Measurements from ENCODE around the gene USP17L25. TPM values are rescaled to one million over a fixed set of nuclear protein-coding genes. Genes with fewer than 3 reads are reported as not detected.
A peak's percentile ranks its signal among the peaks of the same experiment; 100 is the strongest.
"Not testable (repeated sequence)": the region's sequence is repeated elsewhere in the genome, so short reads cannot be mapped to it uniquely, and the experiment has no call there.

The USP17L25 gene
- total RNA-seq, 5 donors from 2014 or later (not counting 1 experiment from before 2014, with no cell fraction given): not detected

DNA sequence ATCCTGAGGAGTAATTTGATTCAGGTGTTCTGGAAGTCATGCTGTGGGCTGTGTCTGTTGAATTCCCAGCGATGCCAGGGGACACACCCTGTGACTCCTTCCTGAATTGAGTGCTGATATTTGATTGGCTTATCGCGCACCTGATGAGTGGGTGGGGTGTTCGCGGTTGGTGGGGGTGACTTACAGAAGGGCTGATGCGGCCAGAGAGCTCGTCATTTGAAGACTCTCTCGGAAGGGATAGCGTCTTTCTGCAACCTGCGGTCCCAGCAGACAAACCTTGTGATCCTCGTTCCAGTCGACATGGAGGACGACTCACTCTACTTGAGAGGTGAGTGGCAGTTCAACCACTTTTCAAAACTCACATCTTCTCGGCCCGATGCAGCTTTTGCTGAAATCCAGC lies 18.9 kb downstream of the USP17L25 start, which contains the start of gene USP17L28:
USP17L28 (plus strand) TSS at position 301 of the 400 bp plus-strand sequence; CDS start at position 301, 0 bp downstream.
- ATAC-seq (replicated peaks in 1 of 4); H3K36me3 Mint-ChIP-seq; CTCF ChIA-PET; H3K4me3 Mint-ChIP-seq; H3K36me3 ChIP-seq (ENCODE audit: control insufficient read depth in 2 of 2, extremely low read depth in 1 of 2, insufficient read depth in 1 of 2, low read length in 1 of 2); H3K27me3 Mint-ChIP-seq; H3K9me3 ChIP-seq; H3K9me3 Mint-ChIP-seq; POLR2A ChIA-PET; H3K4me1 Mint-ChIP-seq; H3K4me1 ChIP-seq (ENCODE audit: control insufficient read depth in 1 of 2, extremely low read depth in 1 of 2, insufficient read depth in 2 of 2, low read length in 2 of 2); H3K4me3 ChIP-seq (ENCODE audit: control insufficient read depth in 1 of 2, extremely low read depth in 1 of 2, low read length in 1 of 2); H3K27me3 ChIP-seq (replicated peaks in 1 of 2; ENCODE audit: control insufficient read depth in 2 of 2, extremely low read depth in 1 of 2, insufficient read depth in 2 of 2, low read length in 1 of 2); DNase-seq; H3K27ac Mint-ChIP-seq; H3K27ac ChIP-seq (ENCODE audit: low read length): not testable (repeated sequence)
- no CpG with 5 or more reads among the region's 15 CpGs for WGBS (ENCODE audit: insufficient coverage)

DNA sequence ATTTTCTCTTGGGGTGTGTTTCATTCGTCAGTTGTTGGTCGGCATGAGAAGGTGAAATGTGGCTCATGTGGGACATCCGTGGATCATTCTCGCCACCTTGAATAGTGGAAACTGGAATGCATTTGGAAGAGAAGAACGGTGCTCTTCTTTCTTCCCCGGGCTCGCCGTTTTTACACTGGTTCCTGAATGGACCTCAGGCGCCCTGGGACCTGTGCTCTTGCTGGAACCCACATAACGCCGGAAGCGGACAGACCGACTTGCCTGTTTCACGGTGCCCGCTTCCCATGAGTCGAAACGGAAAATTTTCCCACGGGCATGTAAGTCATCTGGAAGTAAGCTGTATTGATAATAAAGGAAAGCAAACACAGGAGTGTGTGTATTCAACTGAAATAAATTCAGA lies 21.2 kb downstream of the USP17L25 start:
- CTCF ChIA-PET: not testable (repeated sequence)

DNA sequence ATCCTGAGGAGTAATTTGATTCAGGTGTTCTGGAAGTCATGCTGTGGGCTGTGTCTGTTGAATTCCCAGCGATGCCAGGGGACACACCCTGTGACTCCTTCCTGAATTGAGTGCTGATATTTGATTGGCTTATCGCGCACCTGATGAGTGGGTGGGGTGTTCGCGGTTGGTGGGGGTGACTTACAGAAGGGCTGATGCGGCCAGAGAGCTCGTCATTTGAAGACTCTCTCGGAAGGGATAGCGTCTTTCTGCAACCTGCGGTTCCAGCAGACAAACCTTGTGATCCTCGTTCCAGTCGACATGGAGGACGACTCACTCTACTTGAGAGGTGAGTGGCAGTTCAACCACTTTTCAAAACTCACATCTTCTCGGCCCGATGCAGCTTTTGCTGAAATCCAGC lies 23.6 kb downstream of the USP17L25 start, which contains the start of gene USP17L29:
USP17L29 (plus strand) TSS at position 301 of the 400 bp plus-strand sequence; CDS start at position 301, 0 bp downstream.
- no CpG with 5 or more reads among the region's 15 CpGs for WGBS (ENCODE audit: insufficient coverage)

More for the DNA sequence above, 21.2 kb downstream of the USP17L25 start:
- H3K4me3 Mint-ChIP-seq; H3K4me1 ChIP-seq (ENCODE audit: control insufficient read depth in 1 of 2, extremely low read depth in 1 of 2, insufficient read depth in 2 of 2, low read length in 2 of 2); H3K27me3 Mint-ChIP-seq; H3K36me3 Mint-ChIP-seq; H3K4me1 Mint-ChIP-seq; POLR2A ChIA-PET; H3K36me3 ChIP-seq (ENCODE audit: control insufficient read depth in 2 of 2, extremely low read depth in 1 of 2, insufficient read depth in 1 of 2, low read length in 1 of 2); H3K27ac ChIP-seq (ENCODE audit: low read length); H3K9me3 Mint-ChIP-seq; ATAC-seq (replicated peaks in 1 of 4); H3K27ac Mint-ChIP-seq; H3K27me3 ChIP-seq (replicated peaks in 1 of 2; ENCODE audit: control insufficient read depth in 2 of 2, extremely low read depth in 1 of 2, insufficient read depth in 2 of 2, low read length in 1 of 2); H3K4me3 ChIP-seq (ENCODE audit: control insufficient read depth in 1 of 2, extremely low read depth in 1 of 2, low read length in 1 of 2); H3K9me3 ChIP-seq: not testable (repeated sequence)
- WGBS (ENCODE audit: insufficient coverage): 96% methylated on average over 8 of the region's 18 CpGs
- DNase-seq: peak in 4 of 35 experiments; percentile 0 to 14 (median 6)

DNA sequence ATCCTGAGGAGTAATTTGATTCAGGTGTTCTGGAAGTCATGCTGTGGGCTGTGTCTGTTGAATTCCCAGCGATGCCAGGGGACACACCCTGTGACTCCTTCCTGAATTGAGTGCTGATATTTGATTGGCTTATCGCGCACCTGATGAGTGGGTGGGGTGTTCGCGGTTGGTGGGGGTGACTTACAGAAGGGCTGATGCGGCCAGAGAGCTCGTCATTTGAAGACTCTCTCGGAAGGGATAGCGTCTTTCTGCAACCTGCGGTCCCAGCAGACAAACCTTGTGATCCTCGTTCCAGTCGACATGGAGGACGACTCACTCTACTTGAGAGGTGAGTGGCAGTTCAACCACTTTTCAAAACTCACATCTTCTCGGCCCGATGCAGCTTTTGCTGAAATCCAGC lies 33.1 kb downstream of the USP17L25 start, which contains the start of gene USP17L30:
USP17L30 (plus strand) TSS at position 301 of the 400 bp plus-strand sequence; CDS start at position 301, 0 bp downstream.
- H3K27me3 Mint-ChIP-seq; H3K27ac Mint-ChIP-seq; H3K27ac ChIP-seq (ENCODE audit: low read length); H3K36me3 ChIP-seq (ENCODE audit: control insufficient read depth in 2 of 2, extremely low read depth in 1 of 2, insufficient read depth in 1 of 2, low read length in 1 of 2); H3K4me1 Mint-ChIP-seq; H3K4me1 ChIP-seq (ENCODE audit: control insufficient read depth in 1 of 2, extremely low read depth in 1 of 2, insufficient read depth in 2 of 2, low read length in 2 of 2); H3K4me3 Mint-ChIP-seq; H3K4me3 ChIP-seq (ENCODE audit: control insufficient read depth in 1 of 2, extremely low read depth in 1 of 2, low read length in 1 of 2); ATAC-seq (replicated peaks in 1 of 4); H3K36me3 Mint-ChIP-seq; H3K27me3 ChIP-seq (replicated peaks in 1 of 2; ENCODE audit: control insufficient read depth in 2 of 2, extremely low read depth in 1 of 2, insufficient read depth in 2 of 2, low read length in 1 of 2); CTCF ChIA-PET; POLR2A ChIA-PET; DNase-seq; H3K9me3 ChIP-seq; H3K9me3 Mint-ChIP-seq: not testable (repeated sequence)
- WGBS (ENCODE audit: insufficient coverage): no CpG with 5 or more reads among the region's 15 CpGs

More for the DNA sequence above, 23.6 kb downstream of the USP17L25 start, which contains the start of gene USP17L29:
- H3K4me1 ChIP-seq (ENCODE audit: control insufficient read depth in 1 of 2, extremely low read depth in 1 of 2, insufficient read depth in 2 of 2, low read length in 2 of 2); H3K27me3 Mint-ChIP-seq; DNase-seq; H3K27ac ChIP-seq (ENCODE audit: low read length); H3K36me3 ChIP-seq (ENCODE audit: control insufficient read depth in 2 of 2, extremely low read depth in 1 of 2, insufficient read depth in 1 of 2, low read length in 1 of 2); H3K9me3 ChIP-seq; H3K4me1 Mint-ChIP-seq; POLR2A ChIA-PET; H3K27me3 ChIP-seq (replicated peaks in 1 of 2; ENCODE audit: control insufficient read depth in 2 of 2, extremely low read depth in 1 of 2, insufficient read depth in 2 of 2, low read length in 1 of 2); H3K4me3 ChIP-seq (ENCODE audit: control insufficient read depth in 1 of 2, extremely low read depth in 1 of 2, low read length in 1 of 2); H3K9me3 Mint-ChIP-seq; ATAC-seq (replicated peaks in 1 of 4); H3K36me3 Mint-ChIP-seq; H3K27ac Mint-ChIP-seq; H3K4me3 Mint-ChIP-seq; CTCF ChIA-PET: not testable (repeated sequence)

DNA sequence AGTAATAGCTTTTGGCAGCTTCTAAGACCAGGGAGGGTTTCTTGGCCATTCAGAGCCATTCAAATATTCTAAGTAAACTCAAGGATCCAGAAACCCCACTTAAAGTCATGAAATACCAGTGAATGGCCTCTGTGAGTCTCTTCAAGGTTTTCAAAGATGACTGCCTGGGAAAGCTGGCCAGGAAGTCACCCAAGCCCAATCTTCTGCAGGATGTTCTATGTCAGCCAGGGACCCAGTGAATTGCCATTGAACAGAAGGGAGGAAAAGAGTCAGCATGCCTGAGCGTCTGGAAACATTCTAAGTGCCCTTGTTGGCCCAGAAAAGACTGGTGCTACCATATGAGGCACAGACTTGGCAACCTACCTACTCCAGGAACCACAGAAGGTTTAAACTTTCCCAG lies 50.2 kb downstream of the USP17L25 start:
- H3K36me3 ChIP-seq (ENCODE audit: control insufficient read depth in 2 of 2, extremely low read depth in 1 of 2, insufficient read depth in 1 of 2, low read length in 1 of 2); H3K27ac ChIP-seq (ENCODE audit: low read length); H3K4me1 Mint-ChIP-seq; CTCF ChIA-PET; ATAC-seq (replicated peaks in 1 of 4); POLR2A ChIA-PET; H3K4me3 ChIP-seq (ENCODE audit: control insufficient read depth in 1 of 2, extremely low read depth in 1 of 2, low read length in 1 of 2); DNase-seq; H3K9me3 Mint-ChIP-seq; H3K27ac Mint-ChIP-seq; H3K36me3 Mint-ChIP-seq; H3K27me3 ChIP-seq (replicated peaks in 1 of 2; ENCODE audit: control insufficient read depth in 2 of 2, extremely low read depth in 1 of 2, insufficient read depth in 2 of 2, low read length in 1 of 2); H3K4me1 ChIP-seq (ENCODE audit: control insufficient read depth in 1 of 2, extremely low read depth in 1 of 2, insufficient read depth in 2 of 2, low read length in 2 of 2); H3K9me3 ChIP-seq; H3K27me3 Mint-ChIP-seq: not testable (repeated sequence)
- WGBS (ENCODE audit: insufficient coverage): no CpG with 5 or more reads among the region's 1 CpG
- H3K4me3 Mint-ChIP-seq: peak overlapping the region in 1 of 3 donors; percentile 61

Other genes starting within 250 kb of the USP17L25 start
- gene FAM90A26, start 159.5 kb upstream of the USP17L25 start, total RNA-seq: not detected
- not detected for gene USP17L10, start 119.3 kb upstream of the USP17L25 start, total RNA-seq
- not detected for gene USP17L11, start 114.5 kb upstream of the USP17L25 start, total RNA-seq
- gene USP17L12, start 109.8 kb upstream of the USP17L25 start, total RNA-seq: not detected
- not detected for gene USP17L13, start 105.0 kb upstream of the USP17L25 start, total RNA-seq
- gene USP17L15, start 95.5 kb upstream of the USP17L25 start, total RNA-seq: under 1 TPM in 1 of 5 donors, not detected in 4; 0.20 TPM
- not detected for gene USP17L17, start 86.0 kb upstream of the USP17L25 start, total RNA-seq
- gene USP17L18, start 81.3 kb upstream of the USP17L25 start, total RNA-seq: not detected
- gene USP17L19, start 76.5 kb upstream of the USP17L25 start, total RNA-seq: not detected
- gene USP17L20, start 71.8 kb upstream of the USP17L25 start, total RNA-seq: not detected
- gene USP17L21, start 67.0 kb upstream of the USP17L25 start, total RNA-seq: not detected
- gene USP17L22, start 62.3 kb upstream of the USP17L25 start, total RNA-seq: not detected
- not detected for gene USP17L24, start 4.7 kb upstream of the USP17L25 start, total RNA-seq
- gene USP17L26, start 4.7 kb downstream of the USP17L25 start, total RNA-seq: not detected
- not detected for gene USP17L5, start 9.5 kb downstream of the USP17L25 start, total RNA-seq
- not detected for gene USP17L27, start 14.2 kb downstream of the USP17L25 start, total RNA-seq
- gene USP17L28, start 19.0 kb downstream of the USP17L25 start, total RNA-seq: not detected
- not detected for gene USP17L29, start 23.7 kb downstream of the USP17L25 start, total RNA-seq
- gene USP17L30, start 33.2 kb downstream of the USP17L25 start, total RNA-seq: not detected
- gene DEFB131A, start 114.5 kb downstream of the USP17L25 start, total RNA-seq: not detected

Measured in T-cell (primary cell).